ENCODE data around the gene RASGRF1.
"Not testable (repeated sequence)": the region's sequence is repeated elsewhere in the genome, so short reads cannot be mapped to it uniquely, and the experiment has no call there.

Gene RASGRF1

GRCh38 chr15:79035814-79036213 lies 54.8 kb downstream of the RASGRF1 start:
- no peak for DNase-seq

GRCh38 chr15:79035111-79035601 lies 55.4 kb downstream of the RASGRF1 start:
- no peak for DNase-seq

- no peak for DNase-seq
Observed at GRCh38 chr15:79034284-79034683, 56.3 kb downstream of the RASGRF1 start.

- DNase-seq, result no peak
Observed at GRCh38 chr15:79032656-79033055, 57.9 kb downstream of the RASGRF1 start.

GRCh38 chr15:79031821-79032220 lies 58.8 kb downstream of the RASGRF1 start:
- no peak for DNase-seq

GRCh38 chr15:79031201-79031600 lies 59.4 kb downstream of the RASGRF1 start:
- DNase-seq, result no peak

GRCh38 chr15:79030470-79030869 lies 60.1 kb downstream of the RASGRF1 start:
- DNase-seq, result no peak

GRCh38 chr15:79028411-79028964 lies 62.1 kb downstream of the RASGRF1 start:
- DNase-seq, result peak; percentile 30

- no peak for DNase-seq
Observed at GRCh38 chr15:79027532-79028410, 62.8 kb downstream of the RASGRF1 start.

GRCh38 chr15:79025802-79026201 lies 64.8 kb downstream of the RASGRF1 start:
- DNase-seq, result no peak

- no peak for DNase-seq
Observed at GRCh38 chr15:79025201-79025600, 65.4 kb downstream of the RASGRF1 start.

- not testable (repeated sequence) for DNase-seq
Observed at GRCh38 chr15:79024493-79024892, 66.1 kb downstream of the RASGRF1 start.

GRCh38 chr15:79023918-79024317 lies 66.7 kb downstream of the RASGRF1 start:
- no peak for DNase-seq

- no peak for DNase-seq
Observed at GRCh38 chr15:79023546-79023890, 67.1 kb downstream of the RASGRF1 start.

GRCh38 chr15:79018960-79019359 lies 71.6 kb downstream of the RASGRF1 start:
- DNase-seq, result no peak

GRCh38 chr15:79017953-79018352 lies 72.6 kb downstream of the RASGRF1 start:
- DNase-seq, result no peak

GRCh38 chr15:79016527-79017170 lies 73.9 kb downstream of the RASGRF1 start:
- no peak for DNase-seq

GRCh38 chr15:79015416-79015815 lies 75.2 kb downstream of the RASGRF1 start:
- no peak for DNase-seq

- DNase-seq, result no peak
Observed at GRCh38 chr15:79010278-79010677, 80.3 kb downstream of the RASGRF1 start.

- no peak for DNase-seq
Observed at GRCh38 chr15:79009379-79009778, 81.2 kb downstream of the RASGRF1 start.

GRCh38 chr15:79008659-79009058 lies 81.9 kb downstream of the RASGRF1 start:
- DNase-seq, result no peak

GRCh38 chr15:79007066-79007465 lies 83.5 kb downstream of the RASGRF1 start:
- DNase-seq, result no peak

- no peak for DNase-seq
Observed at GRCh38 chr15:79006071-79006470, 84.5 kb downstream of the RASGRF1 start.

GRCh38 chr15:79004336-79004735 lies 86.2 kb downstream of the RASGRF1 start:
- no peak for DNase-seq

Measured in NCI-H1105 treated with DMSO at 0.1 percent for 48 hours (cell line).